CD4-positive, alpha-beta T cell treated with Interleukin-2 at 100 ng/mL for 4 hours (primary cell): ENCODE data around the gene C1QL4.

ENCODE experiments used
- DNase-seq: peaks from one replicate; pipeline ENCODE4 v3.0.0-alpha.2; 2020; ENCODE audit warnings: low spot score

C1QL4 gene

GRCh38 chr12:49347311-49348193 is 10.6 kb upstream of the C1QL4 start:
- DNase-seq: peak; percentile 78

DNA sequence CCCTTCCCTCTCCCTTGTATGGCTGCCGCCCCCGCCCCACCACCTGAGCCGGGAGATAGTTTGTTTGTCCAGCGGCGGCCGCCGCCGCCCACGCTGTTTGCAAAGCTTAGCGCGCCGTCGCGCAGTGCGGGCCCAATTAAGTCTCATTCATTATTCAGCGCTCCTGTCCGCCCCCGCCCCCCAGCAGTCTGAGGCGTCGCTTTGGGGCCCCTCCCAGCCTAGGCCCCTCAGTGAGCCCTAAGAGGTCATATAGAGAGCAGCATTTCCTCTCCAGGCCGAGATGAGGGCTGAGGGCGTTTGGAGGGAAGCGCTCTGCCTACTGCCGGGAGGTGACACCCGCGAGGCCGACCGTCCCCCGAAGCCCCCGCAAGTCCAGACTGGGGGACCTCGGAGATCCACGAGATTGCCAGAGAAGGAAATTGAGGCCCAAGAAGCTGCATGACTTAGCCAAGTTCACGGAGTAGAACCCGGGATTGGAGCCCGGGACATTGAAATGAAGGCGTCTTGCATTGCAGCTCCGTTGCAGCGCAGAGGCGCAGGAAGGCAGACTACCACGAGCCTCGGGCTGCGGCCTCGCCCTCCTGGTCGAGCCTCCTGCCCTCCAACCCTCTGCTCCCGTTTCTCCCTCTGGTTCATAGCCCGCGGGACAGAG is 9.8 kb upstream of the C1QL4 start, which contains the start of gene DNAJC22:
TSS of gene DNAJC22 (plus strand) at position 230 of the 652 bp plus-strand sequence. CDS start 1,985 bp downstream, outside the sequence.
- DNase-seq: no peak

GRCh38 chr12:49345825-49346658 is 9.1 kb upstream of the C1QL4 start:
- no peak for DNase-seq

- no peak for DNase-seq
These were observed 8.2 kb upstream of the C1QL4 start for GRCh38 chr12:49345051-49345824.

DNA sequence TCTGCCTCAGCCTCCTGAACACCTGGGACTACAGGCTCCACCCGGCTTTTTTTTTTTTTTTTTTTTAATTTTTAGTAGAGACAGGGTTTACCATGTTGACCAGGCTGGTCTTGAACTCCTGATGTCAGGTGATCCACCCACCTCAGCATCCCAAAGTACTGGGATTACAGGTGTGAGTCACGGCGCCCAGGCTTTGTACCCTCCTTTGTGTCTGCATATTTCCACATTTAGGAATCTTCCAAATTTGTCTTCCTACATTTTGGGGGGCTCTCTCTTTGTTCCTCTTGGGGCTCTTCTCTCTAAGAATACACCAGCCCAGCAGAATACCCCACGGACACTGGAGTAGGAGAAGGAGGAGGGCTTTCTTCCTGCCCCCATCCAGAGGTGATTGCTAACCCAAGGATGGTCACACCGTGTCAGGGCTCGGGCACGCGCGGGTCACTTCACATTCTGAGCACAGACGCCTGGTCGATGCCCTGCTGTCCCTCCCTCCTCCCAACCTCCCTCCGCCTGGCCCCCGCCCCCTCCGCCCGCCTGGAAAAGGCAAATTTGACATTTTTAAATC is 7.6 kb upstream of the C1QL4 start:
- no peak for DNase-seq

- DNase-seq: peak; percentile 35
These were observed 6.1 kb upstream of the C1QL4 start for GRCh38 chr12:49342914-49343731.

- DNase-seq: peak; percentile 74
These were observed 5.3 kb upstream of the C1QL4 start for GRCh38 chr12:49342066-49342913.

DNA sequence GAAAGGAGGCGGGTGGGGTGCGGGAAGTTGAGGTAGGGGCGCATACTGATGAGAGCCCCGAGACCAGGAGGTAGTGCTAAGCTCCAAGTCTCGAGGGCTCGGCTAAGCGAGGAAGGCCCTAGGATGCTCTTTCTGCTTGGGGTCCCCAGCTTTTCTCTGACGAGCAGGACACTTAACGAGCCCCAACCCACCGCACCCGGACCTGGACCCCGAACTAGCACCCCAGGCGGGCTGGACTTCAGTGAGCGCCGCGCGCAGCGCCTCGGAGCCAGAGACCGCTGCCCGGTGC is 4.7 kb upstream of the C1QL4 start:
- no peak for DNase-seq

DNA sequence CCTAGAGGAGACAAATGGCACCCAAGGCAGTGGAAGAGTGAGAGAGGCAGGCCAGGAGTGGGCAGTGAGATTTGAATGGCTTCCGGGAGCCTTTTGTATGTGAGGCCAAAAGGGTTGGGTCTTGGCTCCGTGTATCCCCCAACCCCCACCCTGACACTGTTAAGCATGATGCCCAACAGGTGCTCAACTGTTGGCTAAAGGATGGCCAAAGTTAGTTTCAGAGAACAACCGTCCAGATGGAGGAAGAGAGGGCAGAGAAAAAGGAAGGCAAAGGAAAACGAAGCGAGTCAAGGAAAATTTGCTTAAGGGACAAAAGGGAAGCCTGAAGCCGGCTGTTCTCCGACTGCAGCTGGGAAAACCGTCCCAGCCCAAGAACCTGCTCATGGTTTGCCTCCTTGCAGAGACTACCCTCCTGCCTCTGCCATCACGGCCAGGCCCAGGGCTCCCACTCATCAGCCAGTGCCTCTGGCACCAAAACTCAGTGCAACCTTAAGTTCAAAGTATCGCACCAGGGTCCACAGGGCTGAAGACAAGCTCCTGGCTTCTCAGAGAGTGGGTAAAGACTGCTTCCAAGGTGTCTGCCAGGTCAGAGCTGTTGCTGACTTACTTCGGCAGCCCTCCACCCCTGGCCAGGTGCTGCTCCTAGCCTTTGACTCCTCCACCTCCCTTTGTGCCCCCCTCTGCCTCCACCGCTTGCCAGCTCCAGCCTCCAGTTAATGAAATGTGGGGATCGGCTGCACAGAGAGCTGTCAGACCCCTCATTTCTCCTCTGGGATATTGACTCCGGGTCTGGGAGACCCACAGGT is 4.2 kb upstream of the C1QL4 start:
- no peak for DNase-seq

- no peak for DNase-seq
These were observed 3.3 kb upstream of the C1QL4 start for GRCh38 chr12:49340095-49340870.

DNA sequence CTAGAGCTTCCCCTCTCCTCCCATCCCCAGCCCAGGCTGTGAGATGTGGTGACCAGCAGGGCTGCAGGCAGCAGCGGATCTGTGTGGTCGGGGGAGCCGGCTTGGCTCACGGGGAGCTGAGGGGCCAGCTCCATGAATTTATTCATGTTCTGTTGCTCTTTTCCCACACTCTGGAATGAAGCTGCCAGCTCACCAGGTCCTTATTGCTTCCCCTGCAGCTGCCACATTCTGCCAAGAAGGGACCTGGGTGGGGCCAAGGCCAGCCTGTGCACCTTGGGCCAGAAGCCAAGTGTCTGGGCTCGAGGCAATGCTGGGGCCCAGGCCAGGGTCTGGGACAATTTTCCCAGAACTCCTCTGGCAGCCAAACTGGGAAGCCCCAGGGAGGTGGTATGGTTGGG is 2.5 kb upstream of the C1QL4 start:
- DNase-seq: no peak

DNA sequence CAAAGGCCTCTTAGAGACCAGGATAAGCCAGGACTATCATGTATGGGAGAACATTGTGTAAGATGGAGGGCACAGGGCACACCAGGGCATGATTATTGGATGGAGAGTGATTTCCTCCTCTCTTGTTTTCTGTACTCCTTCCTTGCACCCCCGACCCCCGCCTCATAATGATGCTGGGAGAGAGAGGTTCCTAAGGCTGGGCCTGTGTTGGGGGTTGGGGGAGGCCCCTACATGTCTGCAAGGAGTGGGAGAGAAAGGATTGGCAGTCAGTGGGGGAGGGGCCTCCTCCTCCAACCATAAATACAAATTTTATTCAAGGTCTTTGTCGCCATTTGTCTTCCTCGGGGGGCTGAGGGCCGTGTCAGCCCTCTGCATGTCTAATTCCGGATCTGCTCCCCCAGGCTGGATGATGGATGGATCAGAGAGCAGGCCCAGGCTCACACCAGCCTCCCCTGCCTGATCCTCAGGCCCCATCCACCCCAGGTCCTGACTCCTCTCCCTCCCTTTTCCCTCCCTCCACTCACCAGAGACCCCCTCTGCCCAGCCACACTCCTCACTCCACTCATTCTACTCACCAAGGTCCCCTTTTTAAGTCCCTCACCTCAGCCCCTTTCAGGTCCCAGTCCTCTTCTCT is 2.0 kb upstream of the C1QL4 start:
- no peak for DNase-seq

GRCh38 chr12:49335955-49336644 is 888 bp downstream of the C1QL4 start:
- no peak for DNase-seq

DNA sequence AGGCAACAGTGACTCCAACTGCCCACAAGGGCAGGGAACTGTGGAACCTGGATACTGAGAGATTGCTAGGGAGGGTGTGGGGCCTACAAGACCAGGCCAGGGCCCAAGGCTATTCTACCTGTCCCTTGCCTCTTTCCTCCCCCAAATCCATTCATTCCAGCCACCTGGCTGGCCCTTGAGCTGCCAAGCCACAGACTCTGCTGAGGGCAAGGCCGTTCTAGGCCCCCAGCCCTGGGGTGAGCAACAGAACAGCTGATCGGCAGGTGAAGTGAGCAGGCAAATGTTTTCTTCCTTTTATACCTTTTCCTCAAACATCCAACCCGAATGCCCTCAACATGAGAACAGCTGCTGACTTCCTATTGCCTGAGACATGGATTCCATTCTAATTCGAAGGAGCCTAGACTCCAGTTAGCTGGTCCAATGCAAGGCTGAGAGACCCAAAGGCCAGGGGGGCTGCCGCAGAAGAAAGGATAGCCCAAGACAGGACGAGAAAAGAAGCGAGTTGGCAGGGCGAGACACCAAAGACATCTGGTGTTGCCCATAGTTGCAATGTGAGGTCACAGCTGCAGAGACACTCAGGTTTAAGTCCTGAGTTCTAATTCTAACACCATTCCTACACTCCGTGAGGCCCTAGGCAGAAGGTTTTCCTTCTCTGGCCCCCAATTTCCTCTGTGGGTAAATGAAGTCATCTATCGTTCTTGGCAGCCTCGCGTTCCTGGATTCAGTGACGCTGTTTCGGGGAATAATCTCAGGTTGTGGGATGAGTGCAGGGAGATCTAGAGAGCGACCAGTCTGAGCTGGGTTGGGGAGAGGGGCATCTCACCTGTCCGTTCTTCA is 1.7 kb downstream of the C1QL4 start:
- no peak for DNase-seq

- DNase-seq: no peak
These were observed 2.3 kb downstream of the C1QL4 start for GRCh38 chr12:49334681-49335080.

- DNase-seq: no peak
These were observed 2.8 kb downstream of the C1QL4 start for GRCh38 chr12:49334226-49334625.
